AG10803 (cell line): Measurements from ENCODE around the gene VOPP1.

Source experiments
- DNase-seq: peaks from one replicate; pipeline ENCODE4 v3.0.0; 2010; ENCODE audit warnings: low read depth
- H3K4me3 ChIP-seq: 2 replicates; pipeline ENCODE4 v1.5.1; 2011; ENCODE audit warnings: mild to moderate bottlenecking, low read length, control low read depth
- CTCF ChIP-seq: conservative IDR thresholded peaks from 2 replicates; pipeline ENCODE4 v1.5.1; 2011; ENCODE audit warnings: mild to moderate bottlenecking, low read length, control low read depth, inconsistent platforms

The VOPP1 gene

GRCh38 chr7:55438757-55439525, 133.4 kb downstream of the VOPP1 start:
- no peak for DNase-seq
- no peak for TF ChIP-seq CTCF
- no peak overlapping the region for H3K4me3 ChIP-seq

GRCh38 chr7:55438085-55438756, 134.1 kb downstream of the VOPP1 start:
- no peak for TF ChIP-seq CTCF
- DNase-seq: no peak
- H3K4me3 ChIP-seq: no peak overlapping the region

- H3K4me3 ChIP-seq: no peak overlapping the region
- no peak for DNase-seq
- TF ChIP-seq CTCF: no peak
These were observed 134.9 kb downstream of the VOPP1 start for GRCh38 chr7:55437375-55437774.

GRCh38 chr7:55436457-55436856, 135.8 kb downstream of the VOPP1 start:
- TF ChIP-seq CTCF: no peak
- DNase-seq: no peak
- H3K4me3 ChIP-seq: no peak overlapping the region

- DNase-seq: no peak
- no peak overlapping the region for H3K4me3 ChIP-seq
- TF ChIP-seq CTCF: no peak
These were observed 136.8 kb downstream of the VOPP1 start for GRCh38 chr7:55435466-55435865.

GRCh38 chr7:55432939-55433784, 139.1 kb downstream of the VOPP1 start:
- DNase-seq: peak; percentile 47
- TF ChIP-seq CTCF: peak; percentile 60
- H3K4me3 ChIP-seq: no peak overlapping the region
